CD8-positive, alpha-beta memory T cell (primary cell): ENCODE measurements around the gene N4BP2L1. TPM values are rescaled to one million over a fixed set of nuclear protein-coding genes. Genes with fewer than 3 reads are reported as not detected.

Experiments used
- CTCF ChIA-PET: fragments of 350-600 bp; sonication (Branson Sonifier 250); formaldehyde crosslinking; loops from one replicate; lab custom pipeline; 2021; ENCODE audit warnings: antibody characterized with exemption; lab: Charles Lee
- POLR2A ChIA-PET: fragments of 350-600 bp; sonication (Branson Sonifier 250); formaldehyde crosslinking; loops from one replicate; lab custom pipeline; 2021; ENCODE audit warnings: antibody characterized with exemption; lab: Charles Lee
- DNase-seq, 5 donors: peaks; one replicate each; pipeline versions ENCODE4 v3.0.0 to v3.0.0-alpha.2; 2020 to 2022; ENCODE audit warnings: mixed read lengths in 1 of 5
- H3K27ac ChIP-seq: one replicate; pipeline ENCODE4 v1.7.0; 2013; ENCODE audit warnings: low read depth, mild to moderate bottlenecking, low read length, moderate library complexity
- H3K27me3 ChIP-seq: 2 replicates; pipeline ENCODE4 v1.7.0; 2013; ENCODE audit warnings: low read length, mild to moderate bottlenecking; ENCODE audit not compliant: insufficient read depth, poor library complexity, severe bottlenecking
- H3K36me3 ChIP-seq: 2 replicates; pipeline ENCODE4 v1.7.0; 2013; ENCODE audit warnings: mild to moderate bottlenecking, low read length, moderate library complexity; ENCODE audit not compliant: insufficient read depth
- H3K4me1 ChIP-seq: 2 replicates; pipeline ENCODE4 v1.7.0; 2013; ENCODE audit warnings: mild to moderate bottlenecking, low read length, moderate library complexity; ENCODE audit not compliant: insufficient read depth
- H3K4me3 ChIP-seq: 2 replicates; pipeline ENCODE4 v1.7.0; 2013; ENCODE audit warnings: mild to moderate bottlenecking, low read length
- H3K9me3 ChIP-seq: 2 replicates; pipeline ENCODE4 v1.7.0; 2013; ENCODE audit warnings: mild to moderate bottlenecking, low read length
- H3K27ac Mint-ChIP-seq, 8 donors: one replicate each; pipeline ENCODE4 v1.8.0; 2020 to 2021; ENCODE audit warnings: mixed read lengths in 8 of 8, mild to moderate bottlenecking in 6 of 8, inconsistent platforms in 3 of 8, moderate library complexity in 3 of 8
- H3K27me3 Mint-ChIP-seq, 2 donors: one replicate each; pipeline ENCODE4 v1.8.0; 2020 to 2021; ENCODE audit warnings: mixed read lengths in 2 of 2, mild to moderate bottlenecking in 1 of 2, moderate library complexity in 1 of 2
- H3K36me3 Mint-ChIP-seq, 3 donors: one replicate each; pipeline ENCODE4 v1.8.0; 2020 to 2021; ENCODE audit warnings: mixed read lengths in 3 of 3, inconsistent platforms in 1 of 3, mild to moderate bottlenecking in 1 of 3
- H3K4me1 Mint-ChIP-seq, 3 donors: one replicate each; pipeline ENCODE4 v1.8.0; 2020 to 2021; ENCODE audit warnings: mixed read lengths in 3 of 3, inconsistent platforms in 1 of 3, mild to moderate bottlenecking in 1 of 3
- H3K4me3 Mint-ChIP-seq, 7 donors: one replicate each; pipeline ENCODE4 v1.8.0; 2020 to 2021; ENCODE audit warnings: mixed read lengths in 7 of 7, mild to moderate bottlenecking in 6 of 7, moderate library complexity in 4 of 7, inconsistent platforms in 2 of 7
- H3K9me3 Mint-ChIP-seq, 5 donors: one replicate each; pipeline ENCODE4 v1.8.0; 2020 to 2022; ENCODE audit warnings: mixed read lengths in 5 of 5, mild to moderate bottlenecking in 3 of 5, moderate library complexity in 2 of 5, inconsistent platforms in 1 of 5
- polyA plus RNA-seq: library from polyadenylated mRNA; unstranded; fragments of 300-500 nt; fragmentation: Illumina TruSeq; gene quantifications from one replicate; pipeline ENCODE4 v1.2.3, GENCODE V29; 2021
- total RNA-seq, 2 experiments: library from RNA; stranded (reverse); gene quantifications; one replicate each; pipeline ENCODE4 v1.2.3, GENCODE V29; 2021

Gene N4BP2L1
- total and polyA plus RNA-seq, 3 experiments from 2014 or later: 15.1 to 54.3 (median 16.8) TPM

DNA sequence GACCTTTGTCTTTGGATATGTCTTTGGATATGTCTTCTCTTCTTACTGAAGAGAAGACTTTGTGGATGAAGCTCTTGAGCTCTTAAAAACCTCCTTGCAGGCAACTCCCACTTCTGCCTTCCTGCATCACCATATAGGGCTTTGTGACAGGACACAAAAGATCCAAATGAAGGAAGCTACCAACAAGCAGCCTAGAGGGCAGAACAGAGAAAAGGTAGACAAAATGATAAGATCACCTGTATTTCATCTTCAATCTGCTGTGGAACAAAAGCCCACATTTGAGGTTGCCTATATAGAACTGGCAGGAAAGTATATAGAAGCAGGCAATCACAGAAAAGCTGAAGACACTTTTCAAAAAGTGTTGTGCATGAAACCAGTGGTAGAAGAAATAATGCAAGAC lies 42.5 kb downstream of the N4BP2L1 start:
- POLR2A ChIA-PET: no interaction called here
- no peak overlapping the region for H3K27ac Mint-ChIP-seq

DNA sequence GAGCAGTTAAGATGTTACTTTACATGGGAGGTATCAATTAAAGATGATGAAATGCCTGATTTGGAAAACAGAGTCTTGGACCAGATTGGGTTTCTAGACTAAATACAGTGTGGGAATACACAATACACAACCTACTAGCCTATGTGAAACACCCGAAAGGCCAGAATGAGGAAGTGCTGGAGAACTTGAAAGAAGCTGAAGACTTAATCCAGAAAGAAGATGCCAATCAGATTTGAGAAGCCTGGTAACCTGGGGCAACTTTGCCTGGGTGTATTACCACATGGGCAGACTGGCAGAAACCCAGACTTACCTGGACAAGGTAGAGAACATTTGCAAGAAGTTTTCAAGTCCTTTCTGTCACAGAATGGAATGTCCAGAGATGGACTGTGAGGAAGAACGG lies 43.2 kb downstream of the N4BP2L1 start:
- no peaks in the 10 kb centered on the region for H3K9me3 ChIP-seq
- no peaks in the 10 kb centered on the region for H3K27me3 Mint-ChIP-seq
- no peak overlapping the region for H3K27ac ChIP-seq
- no peaks in the 10 kb centered on the region for H3K4me1 ChIP-seq
- CTCF ChIA-PET: interaction anchor here (1.0 kb wide), 2 partner anchors 9 to 255 kb away, joined by 3 read pairs; no protein-coding TSS in a partner anchor
- DNase-seq: no peak
- H3K9me3 Mint-ChIP-seq: no peaks in the 10 kb centered on the region
- peaks cover 2 to 6% (median 5%) of the 10 kb centered on the region in 3 donors for H3K4me1 Mint-ChIP-seq
- no peak overlapping the region for H3K4me3 Mint-ChIP-seq
- H3K36me3 Mint-ChIP-seq: no peaks in the 10 kb centered on the region
- POLR2A ChIA-PET: no interaction called here
- H3K27ac Mint-ChIP-seq: no peak overlapping the region
- H3K27me3 ChIP-seq: no peaks in the 10 kb centered on the region
- no peak overlapping the region for H3K4me3 ChIP-seq
- H3K36me3 ChIP-seq: no peaks in the 10 kb centered on the region

More for the DNA sequence above, 42.5 kb downstream of the N4BP2L1 start:
- H3K36me3 Mint-ChIP-seq: no peaks in the 10 kb centered on the region
- H3K4me3 Mint-ChIP-seq: no peak overlapping the region
- Histone ChIP-seq H3K27ac (no peak overlapping the region), H3K27me3 (no peaks in the 10 kb centered on the region), H3K36me3 (no peaks in the 10 kb centered on the region), H3K9me3 (no peaks in the 10 kb centered on the region), H3K4me1 (peaks cover under 1% of the 10 kb centered on the region), H3K4me3 (no peak overlapping the region)
- CTCF ChIA-PET: interaction anchor here (1.0 kb wide), 1 partner anchor 9 kb away, joined by 3 read pairs; no protein-coding TSS in a partner anchor
- DNase-seq: no peak
- H3K9me3 Mint-ChIP-seq: no peaks in the 10 kb centered on the region
- H3K27me3 Mint-ChIP-seq: no peaks in the 10 kb centered on the region
- peaks cover 9 to 13% (median 12%) of the 10 kb centered on the region in 3 donors for H3K4me1 Mint-ChIP-seq

DNA sequence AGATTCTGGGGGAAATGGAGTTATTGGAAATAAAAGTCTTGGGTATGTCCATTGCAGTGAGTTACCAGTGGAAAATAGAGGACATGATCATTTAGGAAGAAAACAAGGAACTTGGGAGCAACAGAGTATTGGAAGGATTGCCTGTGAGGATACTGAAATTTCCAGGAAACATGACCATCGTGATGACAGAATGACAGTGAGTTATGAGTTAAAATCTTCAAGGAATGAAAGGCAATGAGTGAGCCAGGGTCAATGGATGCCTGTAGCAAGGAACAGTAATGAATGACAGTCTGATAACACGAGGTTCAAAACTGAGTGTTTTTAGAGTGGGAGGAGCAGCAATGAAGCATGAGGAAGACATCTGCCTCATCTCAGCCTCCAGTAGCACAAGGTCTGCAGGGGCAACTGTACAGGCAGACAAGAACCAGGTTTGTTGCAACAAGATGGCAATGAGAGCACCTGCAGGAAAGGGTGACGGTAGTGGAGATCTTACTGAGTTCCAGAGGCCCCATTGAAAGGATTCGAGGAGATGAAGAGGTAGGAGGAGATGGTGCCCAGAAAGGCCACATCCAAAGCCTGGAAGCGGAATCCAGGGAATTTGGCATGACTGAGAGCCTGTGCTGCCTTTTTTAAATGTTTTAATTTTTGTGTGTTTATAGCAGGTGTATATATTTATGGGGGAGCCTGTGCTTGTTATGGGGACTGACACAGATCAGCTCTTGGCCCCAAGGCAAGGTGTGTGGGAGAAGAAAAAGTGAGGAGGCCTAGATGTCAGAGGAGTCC lies 43.9 kb downstream of the N4BP2L1 start:
- POLR2A ChIA-PET: no interaction called here
- H3K9me3 Mint-ChIP-seq: no peaks in the 10 kb centered on the region
- H3K27me3 Mint-ChIP-seq: no peaks in the 10 kb centered on the region
- Histone ChIP-seq H3K9me3 (no peaks in the 10 kb centered on the region), H3K27me3 (no peaks in the 10 kb centered on the region), H3K4me3 (no peak overlapping the region), H3K36me3 (no peaks in the 10 kb centered on the region), H3K4me1 (no peaks in the 10 kb centered on the region), H3K27ac (no peak overlapping the region)
- H3K4me1 Mint-ChIP-seq: no peaks in the 10 kb centered on the region
- H3K27ac Mint-ChIP-seq: no peak overlapping the region
- no peak overlapping the region for H3K4me3 Mint-ChIP-seq
- no peak for DNase-seq
- no peaks in the 10 kb centered on the region for H3K36me3 Mint-ChIP-seq
- CTCF ChIA-PET: interaction anchor here (0.7 to 1.0 kb wide), 2 partner anchors 11 to 255 kb away, joined by 3 read pairs; no protein-coding TSS in a partner anchor

DNA sequence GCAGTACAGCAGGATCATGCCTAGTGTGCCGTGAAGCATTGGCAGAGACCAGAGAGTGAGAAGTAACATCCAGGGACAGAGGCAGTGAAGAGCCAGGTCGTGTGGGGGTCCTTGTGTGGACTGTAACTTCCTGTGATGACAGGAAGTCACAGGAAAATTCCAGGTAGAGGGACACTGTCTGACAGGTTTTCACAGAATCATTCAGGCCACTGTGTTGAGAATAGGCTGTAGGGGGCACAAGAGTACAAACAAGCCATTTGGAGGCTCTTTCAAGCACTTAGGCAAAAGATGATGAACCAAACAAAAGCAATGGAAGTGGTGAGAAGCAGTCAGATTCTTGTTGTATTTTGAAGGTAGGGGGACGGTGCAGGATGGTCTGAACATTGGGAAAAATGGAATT lies 46.4 kb downstream of the N4BP2L1 start:
- Mint-ChIP-seq H3K27me3 (no peaks in the 10 kb centered on the region), H3K4me3 (no peak overlapping the region), H3K4me1 (no peaks in the 10 kb centered on the region), H3K9me3 (no peaks in the 10 kb centered on the region), H3K36me3 (no peaks in the 10 kb centered on the region), H3K27ac (no peak overlapping the region)
- Histone ChIP-seq H3K27ac (no peak overlapping the region), H3K4me1 (no peaks in the 10 kb centered on the region), H3K4me3 (no peak overlapping the region), H3K9me3 (no peaks in the 10 kb centered on the region), H3K36me3 (no peaks in the 10 kb centered on the region), H3K27me3 (no peaks in the 10 kb centered on the region)
- peak in 2 of 5 donors; percentile 20 to 43 for DNase-seq
- POLR2A ChIA-PET: no interaction called here
- CTCF ChIA-PET: interaction anchor here (1.1 to 1.9 kb wide), 4 partner anchors 15 to 131 kb away, joined by 3 to 6 read pairs (median 4); no protein-coding TSS in a partner anchor

DNA sequence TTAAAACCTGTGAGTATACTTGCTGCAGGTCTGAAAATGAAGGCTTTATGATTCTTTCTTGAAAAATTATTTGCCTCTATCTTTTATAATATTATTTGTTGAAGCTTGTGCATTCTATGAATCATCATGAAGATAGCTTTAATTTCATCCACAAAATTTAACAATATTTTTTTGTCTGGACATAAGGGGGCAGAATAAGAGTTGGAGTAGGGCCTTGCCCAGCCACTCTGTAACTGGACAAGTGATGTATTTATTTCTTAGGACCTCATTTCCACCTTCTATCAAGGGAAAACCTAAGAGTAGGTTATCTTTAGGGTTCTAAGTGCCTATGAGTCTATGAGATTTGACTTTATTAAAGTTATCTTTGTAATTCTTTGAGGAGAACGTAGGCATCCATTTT lies 49.9 kb downstream of the N4BP2L1 start:
- Histone ChIP-seq H3K36me3 (no peaks in the 10 kb centered on the region), H3K4me3 (no peak overlapping the region), H3K4me1 (no peaks in the 10 kb centered on the region), H3K27ac (no peak overlapping the region), H3K9me3 (no peaks in the 10 kb centered on the region), H3K27me3 (no peaks in the 10 kb centered on the region)
- H3K4me3 Mint-ChIP-seq: no peak overlapping the region
- no peaks in the 10 kb centered on the region for H3K9me3 Mint-ChIP-seq
- CTCF ChIA-PET: interaction anchor here (0.7 kb wide), 1 partner anchor 65 kb away, joined by 3 read pairs; no protein-coding TSS in a partner anchor
- H3K36me3 Mint-ChIP-seq: peaks cover 0 to 11% (median 0%) of the 10 kb centered on the region in 3 donors
- POLR2A ChIA-PET: interaction anchor here (0.6 kb wide), 1 partner anchor 78 kb away, joined by 3 read pairs; no protein-coding TSS in a partner anchor
- peaks cover 0 to 1% of the 10 kb centered on the region in 2 donors for H3K27me3 Mint-ChIP-seq
- H3K27ac Mint-ChIP-seq: no peak overlapping the region
- DNase-seq: no peak
- H3K4me1 Mint-ChIP-seq: no peaks in the 10 kb centered on the region

DNA sequence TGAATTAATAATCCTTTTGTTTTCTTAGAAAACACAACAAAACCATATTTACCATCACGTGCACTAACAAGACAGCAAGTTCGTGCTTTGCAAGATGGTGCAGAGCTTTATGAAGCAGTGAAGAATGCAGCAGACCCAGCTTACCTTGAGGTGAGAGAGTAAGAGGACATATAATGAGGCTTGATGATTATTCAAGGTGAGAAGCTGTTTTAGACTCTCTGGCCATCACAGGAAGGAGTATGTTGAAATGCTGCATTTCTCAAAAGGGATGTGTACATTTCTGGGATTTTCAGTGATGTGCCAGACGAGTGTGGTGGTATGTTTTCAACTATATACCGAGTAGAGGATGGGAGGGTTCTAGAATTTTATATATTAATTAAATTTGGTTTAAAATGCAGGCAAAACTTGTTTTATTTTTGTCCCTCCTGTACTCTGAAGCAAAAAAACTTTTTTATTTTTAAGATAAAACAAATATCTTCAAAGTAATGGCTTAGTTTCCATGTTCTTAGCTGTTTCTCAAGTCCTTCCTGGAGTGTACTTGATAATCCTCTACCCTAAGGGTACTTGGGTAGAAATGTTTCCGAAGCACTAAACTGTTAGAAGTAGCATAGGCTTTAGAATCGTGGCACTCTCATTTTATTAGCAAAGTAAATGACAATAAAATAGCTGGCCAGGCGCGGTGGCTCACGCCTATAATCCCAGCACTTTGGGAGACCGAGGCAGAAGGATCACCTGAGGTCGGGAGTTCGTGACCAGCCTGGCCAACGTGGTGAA lies 51.1 kb downstream of the N4BP2L1 start:
- no peaks in the 10 kb centered on the region for H3K4me1 Mint-ChIP-seq
- POLR2A ChIA-PET: no interaction called here
- peaks cover 0 to 1% of the 10 kb centered on the region in 2 donors for H3K27me3 Mint-ChIP-seq
- H3K36me3 ChIP-seq: no peaks in the 10 kb centered on the region
- H3K4me3 Mint-ChIP-seq: no peak overlapping the region
- no peak overlapping the region for H3K27ac ChIP-seq
- H3K9me3 ChIP-seq: no peaks in the 10 kb centered on the region
- no peak overlapping the region for H3K4me3 ChIP-seq
- CTCF ChIA-PET: no interaction called here
- H3K4me1 ChIP-seq: no peaks in the 10 kb centered on the region
- H3K9me3 Mint-ChIP-seq: no peaks in the 10 kb centered on the region
- H3K27ac Mint-ChIP-seq: peak overlapping the region in 1 of 8 donors; percentile 11
- H3K36me3 Mint-ChIP-seq: peaks cover 1 to 11% (median 4%) of the 10 kb centered on the region in 3 donors
- DNase-seq: no peak
- H3K27me3 ChIP-seq: no peaks in the 10 kb centered on the region

DNA sequence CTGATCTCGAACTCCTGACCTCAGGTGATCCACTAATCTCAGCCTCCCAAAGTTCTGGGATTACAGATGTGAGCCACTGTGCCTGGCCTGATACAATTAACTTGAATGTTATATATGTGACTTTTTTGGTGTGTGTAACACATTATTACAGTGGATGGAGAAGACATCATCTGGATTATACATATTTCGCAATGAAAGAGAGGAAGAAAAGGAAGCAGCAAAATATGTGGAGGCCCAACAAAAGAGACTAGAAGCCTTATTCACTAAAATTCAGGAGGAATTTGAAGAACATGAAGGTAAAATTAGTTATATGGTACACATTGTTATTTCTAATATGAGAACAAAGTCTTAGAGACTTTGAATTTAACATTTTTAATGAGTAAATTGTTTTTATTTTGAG lies 57.1 kb downstream of the N4BP2L1 start:
- ChIA-PET POLR2A (no interaction called here), CTCF (no interaction called here)
- no peak for DNase-seq
- H3K4me3 ChIP-seq: no peak overlapping the region
- peaks cover 0 to 1% of the 10 kb centered on the region in 2 donors for H3K27me3 Mint-ChIP-seq
- no peak overlapping the region for H3K4me3 Mint-ChIP-seq
- peaks cover 1 to 11% (median 5%) of the 10 kb centered on the region in 3 donors for H3K36me3 Mint-ChIP-seq
- no peaks in the 10 kb centered on the region for H3K9me3 ChIP-seq
- no peaks in the 10 kb centered on the region for H3K27me3 ChIP-seq
- no peaks in the 10 kb centered on the region for H3K4me1 ChIP-seq
- no peaks in the 10 kb centered on the region for H3K9me3 Mint-ChIP-seq
- H3K27ac ChIP-seq: no peak overlapping the region
- no peak overlapping the region for H3K27ac Mint-ChIP-seq
- no peaks in the 10 kb centered on the region for H3K4me1 Mint-ChIP-seq
- H3K36me3 ChIP-seq: no peaks in the 10 kb centered on the region

DNA sequence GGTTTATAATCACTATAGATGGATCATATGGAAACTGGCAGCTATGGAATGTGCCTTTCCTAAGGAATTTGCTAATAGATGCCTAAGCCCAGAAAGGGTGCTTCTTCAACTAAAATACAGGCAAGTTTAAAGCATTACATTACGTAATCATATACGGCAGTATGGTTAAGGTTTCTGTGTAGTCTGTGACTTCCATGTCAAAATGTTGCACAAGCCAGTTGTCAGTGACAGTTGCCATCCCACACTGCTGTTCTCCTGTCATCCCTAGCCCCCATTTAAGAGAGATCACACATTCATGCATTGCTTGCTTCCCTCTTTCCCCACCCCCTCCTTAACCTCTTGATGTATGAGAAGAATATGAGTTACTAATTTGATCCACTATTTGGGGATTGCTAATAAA lies 65.4 kb downstream of the N4BP2L1 start:
- POLR2A ChIA-PET: no interaction called here
- no peak for DNase-seq
- Histone ChIP-seq H3K4me3 (no peak overlapping the region), H3K27ac (no peak overlapping the region), H3K4me1 (no peaks in the 10 kb centered on the region), H3K27me3 (no peaks in the 10 kb centered on the region), H3K9me3 (no peaks in the 10 kb centered on the region), H3K36me3 (no peaks in the 10 kb centered on the region)
- Mint-ChIP-seq H3K9me3 (no peaks in the 10 kb centered on the region), H3K36me3 (no peaks in the 10 kb centered on the region), H3K4me1 (peaks cover 0 to 4% (median 0%) of the 10 kb centered on the region in 3 donors), H3K4me3 (no peak overlapping the region), H3K27me3 (no peaks in the 10 kb centered on the region), H3K27ac (no peak overlapping the region)
- CTCF ChIA-PET: no interaction called here
